OCI-LY7 (cell line): ENCODE results near the gene TMEM183A. TPM values are rescaled to one million over a fixed set of nuclear protein-coding genes. Genes with fewer than 3 reads are reported as not detected.

Source experiments
- BruUV-seq: library from RNA; stranded (reverse); fragments of 400-500 nt; replicated peaks from 2 replicates; lab custom pipeline; 2021; lab: Mats Ljungman, UMichigan
- CTCF ChIA-PET: fragments of 300-600 bp; sonication (Branson Sonifier 250); formaldehyde crosslinking; loops from one replicate; lab custom pipeline; 2022; ENCODE audit warnings: antibody characterized with exemption; ENCODE audit not compliant: unreplicated experiment; lab: Charles Lee
- POLR2A ChIA-PET: fragments of 300-600 bp; sonication (Branson Sonifier 250); formaldehyde crosslinking; loops from one replicate; lab custom pipeline; 2022; ENCODE audit warnings: antibody characterized with exemption; lab: Charles Lee
- DNase-seq: peaks from one replicate; pipeline ENCODE4 v3.0.0-alpha.2; 2015; ENCODE audit warnings: low spot score
- H2AFZ ChIP-seq: fragments of 200-600 bp; sonication (generic), shearing (Covaris generic); 2 replicates; pipeline ENCODE4 v1.6.1; 2014; ENCODE audit warnings: mild to moderate bottlenecking, antibody characterized with exemption, low read length, moderate library complexity
- H3K27ac ChIP-seq: fragments of 200-600 bp; sonication (generic); 2 replicates; pipeline ENCODE4 v1.5.1; 2014; ENCODE audit warnings: mixed run types, low read depth, mild to moderate bottlenecking, moderate library complexity, low read length, inconsistent platforms; ENCODE audit not compliant: poor library complexity, severe bottlenecking
- H3K36me3 ChIP-seq: fragments of 200-600 bp; sonication (generic); 2 replicates; pipeline ENCODE4 v1.6.1; 2014; ENCODE audit warnings: mild to moderate bottlenecking, antibody characterized with exemption, low read length, moderate library complexity, mixed read lengths; ENCODE audit not compliant: insufficient read depth
- H3K4me1 ChIP-seq: fragments of 200-600 bp; sonication (generic); 2 replicates; pipeline ENCODE4 v1.5.1; 2014; ENCODE audit warnings: mild to moderate bottlenecking, low read length; ENCODE audit not compliant: insufficient read depth, poor library complexity, severe bottlenecking
- H3K4me2 ChIP-seq: fragments of 200-600 bp; sonication (generic); 2 replicates; pipeline ENCODE4 v1.6.1; 2014; ENCODE audit warnings: mild to moderate bottlenecking, low read length
- H3K4me3 ChIP-seq: fragments of 200-600 bp; sonication (generic); 2 replicates; pipeline ENCODE4 v1.5.1; 2014; ENCODE audit warnings: mild to moderate bottlenecking, low read depth, low read length; ENCODE audit not compliant: poor library complexity, severe bottlenecking
- H3K79me2 ChIP-seq: fragments of 200-600 bp; sonication (generic); 2 replicates; pipeline ENCODE4 v1.6.1; 2016; ENCODE audit warnings: low read depth, mild to moderate bottlenecking, low read length, moderate library complexity, mixed read lengths; ENCODE audit not compliant: insufficient read depth
- H3K9me2 ChIP-seq: fragments of 200-600 bp; sonication (generic); 2 replicates; pipeline ENCODE4 v1.6.1; 2016; ENCODE audit warnings: mild to moderate bottlenecking, low read length, mixed read lengths; ENCODE audit not compliant: insufficient read depth
- H3K9me3 ChIP-seq: fragments of 200-600 bp; sonication (generic); 2 replicates; pipeline ENCODE4 v1.6.1; 2014; ENCODE audit warnings: mild to moderate bottlenecking, mixed run types, low read length, mixed read lengths
- H4K20me1 ChIP-seq: fragments of 200-600 bp; sonication (generic); 2 replicates; pipeline ENCODE4 v1.6.1; 2014; ENCODE audit warnings: mild to moderate bottlenecking, antibody characterized with exemption, low read length, moderate library complexity, mixed read lengths; ENCODE audit not compliant: insufficient read depth
- CTCF ChIP-seq: fragments of 200-600 bp; sonication (generic); conservative IDR thresholded peaks from 2 replicates; pipeline ENCODE4 v1.5.1; 2014; ENCODE audit warnings: mild to moderate bottlenecking, antibody characterized with exemption, low read length, moderate library complexity, mixed read lengths
- EZH2phosphoT487 ChIP-seq: fragments of 200-600 bp; sonication (generic); IDR thresholded peaks from 2 replicates; pipeline ENCODE4 v1.6.1; 2018; ENCODE audit warnings: low read depth, borderline replicate concordance, mild to moderate bottlenecking, mixed run types, antibody characterized with exemption, low read length, moderate library complexity, mixed read lengths
- intact Hi-C: fragments of 100-400 bp; cut with micrococcal nuclease; formaldehyde crosslinking; loops from one replicate; pipeline ENCODE4 v1.10.0; 2022; ENCODE audit not compliant: unreplicated experiment
- total RNA-seq, 2 experiments: library from RNA; depleted of rRNA in 1 of 2; stranded (reverse); fragments of >200 nt in 1 of 2; shearing (Covaris generic) in 1 of 2; gene quantifications; 2 replicates each; pipeline ENCODE4 v1.2.3, GENCODE V29; 2014 to 2022

The TMEM183A gene
- total RNA-seq, 2 experiments from 2014 or later, result 83.9 to 92.4 TPM

- intact Hi-C loops, result no loop called here
- BruUV-seq, result no TSS peak
- Histone ChIP-seq H3K36me3 (no peaks in the 10 kb centered on the region), H3K79me2 (no peaks in the 10 kb centered on the region), H3K9me3 (no peaks in the 10 kb centered on the region), H3K27ac (no peak overlapping the region), H2AFZ (no peak overlapping the region), H3K4me1 (peaks cover 8% of the 10 kb centered on the region), H3K4me2 (no peak overlapping the region), H3K4me3 (no peak overlapping the region), H4K20me1 (no peaks in the 10 kb centered on the region), H3K9me2 (no peaks in the 10 kb centered on the region)
- DNase-seq, result no peak
- POLR2A ChIA-PET, result interaction anchor here (0.7 kb wide), 1 partner anchor 757 kb away, joined by 3 read pairs; no protein-coding TSS in a partner anchor
- TF ChIP-seq EZH2phosphoT487 (no peak), CTCF (no peak)
- CTCF ChIA-PET, result interaction anchor here (0.5 to 2.2 kb wide), 6 partner anchors 19 to 197 kb away, joined by 3 to 9 read pairs (median 4); no protein-coding TSS in a partner anchor
These were observed 33.5 kb downstream of the TMEM183A start for GRCh38 chr1:203040513-203041275.

- DNase-seq, result no peak
- ChIA-PET CTCF (interaction anchor here (0.7 to 1.4 kb wide), 3 partner anchors 41 to 174 kb away, joined by 3 to 7 read pairs (median 3); no protein-coding TSS in a partner anchor), POLR2A (interaction anchor here (0.7 kb wide), 1 partner anchor 756 kb away, joined by 3 read pairs; no protein-coding TSS in a partner anchor)
- BruUV-seq, result no TSS peak
- no peak overlapping the region for H3K27ac ChIP-seq
- peaks cover 8% of the 10 kb centered on the region for H3K4me1 ChIP-seq
- intact Hi-C loops, result no loop called here
- H3K36me3 ChIP-seq, result no peaks in the 10 kb centered on the region
- no peak overlapping the region for H3K4me3 ChIP-seq
- no peaks in the 10 kb centered on the region for H3K9me3 ChIP-seq
- no peaks in the 10 kb centered on the region for H4K20me1 ChIP-seq
- no peaks in the 10 kb centered on the region for H3K9me2 ChIP-seq
- H3K79me2 ChIP-seq, result no peaks in the 10 kb centered on the region
- no peak overlapping the region for H3K4me2 ChIP-seq
- TF ChIP-seq EZH2phosphoT487 (no peak), CTCF (no peak)
- H2AFZ ChIP-seq, result no peak overlapping the region
These were observed 34.3 kb downstream of the TMEM183A start for GRCh38 chr1:203041351-203041932.
